Mesodermal cell (in vitro differentiated cells): ENCODE data around the gene HLCS.

Experiments used
- H3K27ac ChIP-seq: 2 replicates; pipeline ENCODE4 v1.7.0; 2013; ENCODE audit warnings: mild to moderate bottlenecking, low read depth, low read length, moderate library complexity; ENCODE audit not compliant: severe bottlenecking
- H3K36me3 ChIP-seq: 2 replicates; pipeline ENCODE4 v1.7.1; 2013; ENCODE audit warnings: mild to moderate bottlenecking, low read length, moderate library complexity; ENCODE audit not compliant: control insufficient read depth, insufficient read depth
- H3K4me1 ChIP-seq: one replicate; pipeline ENCODE4 v1.7.1; 2013; ENCODE audit warnings: mild to moderate bottlenecking, low read length; ENCODE audit not compliant: insufficient read depth, control insufficient read depth, poor library complexity, severe bottlenecking
- H3K4me3 ChIP-seq: 2 replicates; pipeline ENCODE4 v1.7.0; 2013; ENCODE audit warnings: low read length, control low read depth, mild to moderate bottlenecking; ENCODE audit not compliant: insufficient read depth, poor library complexity, severe bottlenecking; ENCODE audit errors: extremely low read depth
- H3K9me3 ChIP-seq: 2 replicates; pipeline ENCODE4 v1.7.1; 2013; ENCODE audit warnings: mild to moderate bottlenecking, low read length, moderate library complexity; ENCODE audit not compliant: control insufficient read depth
- WGBS, 2 experiments: methylation state at CpG; one replicate each; pipeline ENCODE4 v1.1.5; 2013; ENCODE audit warnings: missing lambda C conversion rate in 2 of 2; ENCODE audit not compliant: insufficient coverage in 2 of 2; 5-methylcytosine and 5-hydroxymethylcytosine counted together

HLCS gene

DNA sequence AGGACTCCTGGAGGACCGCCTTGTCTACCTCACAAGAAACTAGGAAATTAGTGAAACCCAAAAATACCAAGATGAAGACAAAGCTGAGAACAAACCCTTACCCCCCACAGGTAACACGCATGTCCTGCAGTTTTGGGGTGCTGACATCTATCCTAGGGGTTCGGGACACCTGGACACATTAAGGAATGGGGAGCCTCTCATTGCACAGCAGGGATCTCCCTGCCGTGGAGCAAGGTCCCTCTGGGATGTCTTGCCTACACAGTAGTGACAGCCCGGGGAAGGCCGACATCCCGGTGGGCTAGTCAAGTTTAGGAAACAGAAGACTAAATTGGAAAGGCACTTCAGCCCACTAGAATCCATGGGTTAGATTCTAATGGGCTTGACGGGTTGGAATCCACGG, 223.0 kb downstream of the HLCS start:
- Histone ChIP-seq H3K36me3 (no peaks in the 10 kb centered on the region), H3K4me3 (no peak overlapping the region), H3K27ac (no peak overlapping the region), H3K4me1 (peaks cover 6% of the 10 kb centered on the region), H3K9me3 (no peaks in the 10 kb centered on the region)
- 97 to 98% methylated on average over 9 of the region's 9 CpGs for WGBS, 2 experiments

- H3K4me1 ChIP-seq: peaks cover 1% of the 10 kb centered on the region
- H3K36me3 ChIP-seq: no peaks in the 10 kb centered on the region
- H3K4me3 ChIP-seq: no peak overlapping the region
- no peaks in the 10 kb centered on the region for H3K9me3 ChIP-seq
- no peak overlapping the region for H3K27ac ChIP-seq
- WGBS, 2 experiments: 88 to 94% methylated on average over 5 of the region's 7 CpGs
These were observed 223.5 kb downstream of the HLCS start for GRCh38 chr21:36743008-36743407.

DNA sequence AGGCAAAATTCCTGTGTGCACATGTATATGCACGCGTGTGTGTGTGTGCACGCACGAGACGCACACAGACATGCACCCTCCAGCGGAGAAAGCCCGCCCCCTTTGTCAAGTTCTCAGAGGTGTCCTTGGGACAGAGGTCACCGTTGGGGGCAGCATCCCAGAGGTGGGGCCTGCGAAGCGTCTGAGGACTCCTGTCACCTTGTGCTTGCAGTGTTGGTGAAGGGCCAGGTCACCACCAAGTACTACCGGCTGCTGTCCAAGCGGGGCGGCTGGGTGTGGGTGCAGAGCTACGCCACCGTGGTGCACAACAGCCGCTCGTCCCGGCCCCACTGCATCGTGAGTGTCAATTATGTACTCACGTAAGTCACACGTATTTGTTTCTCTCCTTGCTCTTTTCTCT, 225.0 kb downstream of the HLCS start:
- no peak overlapping the region for H3K4me3 ChIP-seq
- 88 to 94% methylated on average over 17 to 21 of the region's 21 CpGs for WGBS, 2 experiments
- H3K4me1 ChIP-seq: no peaks in the 10 kb centered on the region
- H3K9me3 ChIP-seq: no peaks in the 10 kb centered on the region
- no peak overlapping the region for H3K27ac ChIP-seq
- no peaks in the 10 kb centered on the region for H3K36me3 ChIP-seq

GRCh38 chr21:36738489-36739126, 227.9 kb downstream of the HLCS start:
- H3K36me3 ChIP-seq: no peaks in the 10 kb centered on the region
- H3K9me3 ChIP-seq: no peaks in the 10 kb centered on the region
- WGBS, 2 experiments: 67 to 100% methylated on average over 5 of the region's 12 CpGs

DNA sequence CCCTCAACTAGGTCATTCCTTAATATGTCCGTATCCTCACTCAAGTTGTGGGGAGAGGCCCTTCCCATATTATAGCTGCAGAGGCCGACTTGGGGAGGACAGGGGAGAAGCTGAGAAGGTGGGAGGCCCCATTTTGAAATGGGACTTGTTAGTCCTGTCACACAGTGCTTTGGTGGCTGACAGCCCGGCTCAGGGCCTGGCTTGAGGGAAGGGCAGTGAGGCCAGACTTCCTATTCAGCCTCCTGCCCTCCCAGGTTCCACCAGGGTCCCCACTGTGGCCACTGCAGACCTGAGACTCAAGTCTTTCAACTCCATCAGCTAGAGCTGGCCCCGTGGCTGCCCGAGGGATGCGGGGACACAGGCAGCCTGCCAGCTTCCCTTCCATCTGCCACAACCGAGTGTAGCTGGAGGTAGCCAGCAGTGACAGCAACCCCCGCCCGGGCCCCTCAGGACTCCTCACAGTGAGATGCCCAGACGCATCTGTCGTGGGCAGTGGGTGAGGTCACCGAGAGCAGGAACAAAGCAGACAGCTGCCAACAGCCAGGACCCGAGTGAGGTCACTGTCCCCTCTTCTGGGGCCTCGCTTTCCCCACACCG, 230.6 kb downstream of the HLCS start:
- WGBS, 2 experiments: 85 to 89% methylated on average over 9 to 14 of the region's 15 CpGs
- H3K27ac ChIP-seq: no peak overlapping the region
- H3K4me1 ChIP-seq: no peaks in the 10 kb centered on the region
- no peaks in the 10 kb centered on the region for H3K9me3 ChIP-seq
- H3K36me3 ChIP-seq: no peaks in the 10 kb centered on the region
- no peak overlapping the region for H3K4me3 ChIP-seq

More at GRCh38 chr21:36738489-36739126, 227.9 kb downstream of the HLCS start:
- Histone ChIP-seq H3K4me3 (no peak overlapping the region), H3K27ac (no peak overlapping the region), H3K4me1 (no peaks in the 10 kb centered on the region)

- WGBS, 2 experiments: 89 to 100% methylated on average over 1 to 3 of the region's 4 CpGs
- no peaks in the 10 kb centered on the region for H3K36me3 ChIP-seq
- no peaks in the 10 kb centered on the region for H3K4me1 ChIP-seq
- no peak overlapping the region for H3K4me3 ChIP-seq
- no peak overlapping the region for H3K27ac ChIP-seq
- H3K9me3 ChIP-seq: no peaks in the 10 kb centered on the region
These were observed 231.3 kb downstream of the HLCS start for GRCh38 chr21:36735201-36735515.

DNA sequence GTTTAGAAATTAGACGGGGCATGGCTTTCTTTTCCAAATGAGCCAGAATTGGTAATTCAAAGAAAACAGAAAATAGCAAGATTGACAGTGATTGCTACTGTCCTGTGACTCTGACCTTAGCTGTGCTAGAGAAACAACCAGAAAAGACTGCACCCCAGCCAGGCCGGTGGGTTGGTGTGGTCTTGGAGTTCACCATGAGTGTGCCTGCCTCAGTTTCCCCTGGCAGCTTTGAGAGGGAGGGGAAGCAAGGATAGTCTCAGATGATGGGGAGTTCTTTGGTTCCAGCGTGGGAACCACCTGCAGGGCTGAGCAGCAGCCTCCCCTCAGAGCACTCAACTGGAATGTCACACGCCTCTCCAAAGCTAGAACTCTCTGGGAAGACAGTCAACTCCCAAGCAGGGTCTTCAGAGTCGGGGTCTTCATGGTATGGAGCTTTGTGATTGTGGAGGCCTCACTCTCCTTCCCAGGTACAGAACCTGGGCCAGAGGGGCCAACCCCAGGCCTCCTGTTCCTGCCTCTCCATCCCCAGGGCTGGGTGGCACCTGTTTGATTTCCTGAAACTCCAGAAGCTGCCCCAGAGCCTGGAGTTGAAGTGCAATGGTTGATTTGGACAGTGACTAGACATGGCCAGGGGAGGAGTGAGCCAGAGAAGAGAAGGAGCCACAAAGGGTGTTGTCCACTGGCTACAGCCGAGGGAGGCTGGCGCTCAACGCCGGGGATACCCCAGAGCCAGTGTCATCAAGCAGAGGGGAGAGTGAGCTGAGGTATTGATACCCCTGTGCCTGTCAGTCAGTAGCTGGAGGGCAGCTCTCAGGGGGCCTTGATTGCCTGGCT, 231.9 kb downstream of the HLCS start:
- Histone ChIP-seq H3K9me3 (no peaks in the 10 kb centered on the region), H3K36me3 (no peaks in the 10 kb centered on the region), H3K4me3 (no peak overlapping the region), H3K27ac (no peak overlapping the region), H3K4me1 (no peaks in the 10 kb centered on the region)
- 89 to 90% methylated on average over 7 to 8 of the region's 9 CpGs for WGBS, 2 experiments

DNA sequence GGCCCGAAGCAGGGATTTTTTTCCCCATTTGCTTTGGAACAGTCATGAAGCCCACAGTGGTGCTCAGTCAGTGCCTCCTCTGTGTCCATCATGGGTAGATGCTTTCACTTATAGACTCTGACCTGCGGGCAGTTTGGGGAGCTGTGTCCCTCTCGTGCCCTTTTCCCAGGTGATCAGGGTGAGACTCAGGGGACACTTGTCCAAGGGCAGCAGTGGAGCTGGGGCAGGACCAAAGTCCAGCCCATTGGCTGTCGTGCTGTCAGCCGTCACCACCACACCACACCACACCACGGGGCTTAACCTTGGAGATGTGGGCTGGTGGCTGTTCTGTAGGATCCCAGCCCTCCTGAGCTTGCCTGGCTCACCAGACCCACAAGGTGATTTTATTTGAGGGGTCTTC, 232.6 kb downstream of the HLCS start:
- H3K9me3 ChIP-seq: no peaks in the 10 kb centered on the region
- no peaks in the 10 kb centered on the region for H3K4me1 ChIP-seq
- WGBS, 2 experiments: 86 to 92% methylated on average over 2 to 3 of the region's 6 CpGs

GRCh38 chr21:36732761-36733160, 233.7 kb downstream of the HLCS start:
- no peaks in the 10 kb centered on the region for H3K36me3 ChIP-seq
- no peak overlapping the region for H3K27ac ChIP-seq
- no peaks in the 10 kb centered on the region for H3K4me1 ChIP-seq
- no peak overlapping the region for H3K4me3 ChIP-seq
- WGBS, 2 experiments: 80 to 82% methylated on average over 4 to 7 of the region's 7 CpGs
- no peaks in the 10 kb centered on the region for H3K9me3 ChIP-seq

More for the DNA sequence above, 232.6 kb downstream of the HLCS start:
- Histone ChIP-seq H3K4me3 (no peak overlapping the region), H3K27ac (no peak overlapping the region), H3K36me3 (no peaks in the 10 kb centered on the region)

GRCh38 chr21:36732217-36732616, 234.3 kb downstream of the HLCS start:
- H3K4me3 ChIP-seq: no peak overlapping the region
- no peak overlapping the region for H3K27ac ChIP-seq
- no peaks in the 10 kb centered on the region for H3K4me1 ChIP-seq
- WGBS, 2 experiments: 89 to 91% methylated on average over 13 to 14 of the region's 14 CpGs
- H3K9me3 ChIP-seq: no peaks in the 10 kb centered on the region
- H3K36me3 ChIP-seq: no peaks in the 10 kb centered on the region
